ENCODE measurements around the gene TBX15.

TBX15 gene

GRCh38 chr1:118949315-118949714 is 38.8 kb downstream of the TBX15 start:
- TF ChIP-seq SP1 (IDR thresholded peaks at IDR 0.05) (no peak), ARNT (IDR thresholded peaks at IDR 0.05) (no peak), HDGF (IDR thresholded peaks at IDR 0.05; ENCODE audit: borderline replicate concordance) (no peak), ELF4 (IDR thresholded peaks at IDR 0.05) (no peak), FOXM1 (IDR thresholded peaks at IDR 0.05; ENCODE audit: borderline replicate concordance) (no peak), ZNF384 (IDR thresholded peaks at IDR 0.05) (no peak), L3MBTL2 (conservative IDR thresholded peaks at IDR 0.05) (no peak), NFRKB (IDR thresholded peaks at IDR 0.05) (no peak), FOXA1 (IDR thresholded peaks at IDR 0.05) (no peak)
- no peak for DNase-seq (ENCODE audit: extremely low spot score)
- CTCF ChIA-PET: no interaction called here
- POLR2A ChIA-PET: no interaction called here

- TF ChIP-seq FOXK2 (IDR thresholded peaks at IDR 0.05) (no peak), PKNOX1 (IDR thresholded peaks at IDR 0.05) (no peak), HDGF (IDR thresholded peaks at IDR 0.05; ENCODE audit: borderline replicate concordance) (no peak), CTBP1 (IDR thresholded peaks at IDR 0.05; ENCODE audit: borderline replicate concordance) (no peak), FOXA1 (IDR thresholded peaks at IDR 0.05) (no peak), BHLHE40 (IDR thresholded peaks at IDR 0.05; ENCODE audit: borderline replicate concordance) (no peak), L3MBTL2 (conservative IDR thresholded peaks at IDR 0.05) (no peak), TARDBP (IDR thresholded peaks at IDR 0.05) (no peak), FOXM1 (IDR thresholded peaks at IDR 0.05; ENCODE audit: borderline replicate concordance) (no peak), ZNF384 (IDR thresholded peaks at IDR 0.05) (no peak)
- ChIA-PET CTCF (no interaction called here), POLR2A (no interaction called here)
- DNase-seq (ENCODE audit: extremely low spot score): no peak
Observed at GRCh38 chr1:118948846-118949245, 39.3 kb downstream of the TBX15 start.

- TF ChIP-seq ZNF384 (IDR thresholded peaks at IDR 0.05) (no peak), L3MBTL2 (conservative IDR thresholded peaks at IDR 0.05) (no peak), BHLHE40 (IDR thresholded peaks at IDR 0.05; ENCODE audit: borderline replicate concordance) (no peak), PKNOX1 (IDR thresholded peaks at IDR 0.05) (no peak), LEF1 (IDR thresholded peaks at IDR 0.05; ENCODE audit: borderline replicate concordance) (no peak)
- ChIA-PET POLR2A (no interaction called here), CTCF (no interaction called here)
- no peak for DNase-seq (ENCODE audit: extremely low spot score)
Observed at GRCh38 chr1:118948351-118948750, 39.8 kb downstream of the TBX15 start.

- ChIA-PET POLR2A (no interaction called here), CTCF (no interaction called here)
- DNase-seq (ENCODE audit: extremely low spot score): no peak
- TF ChIP-seq FOXA1 (IDR thresholded peaks at IDR 0.05) (no peak), PKNOX1 (IDR thresholded peaks at IDR 0.05) (no peak), ZNF384 (IDR thresholded peaks at IDR 0.05) (no peak), NFRKB (IDR thresholded peaks at IDR 0.05) (no peak), CTBP1 (IDR thresholded peaks at IDR 0.05; ENCODE audit: borderline replicate concordance) (no peak), L3MBTL2 (conservative IDR thresholded peaks at IDR 0.05) (no peak), FOXM1 (IDR thresholded peaks at IDR 0.05; ENCODE audit: borderline replicate concordance) (no peak), TARDBP (IDR thresholded peaks at IDR 0.05) (no peak), HDGF (IDR thresholded peaks at IDR 0.05; ENCODE audit: borderline replicate concordance) (no peak), SP1 (IDR thresholded peaks at IDR 0.05) (no peak), FOXK2 (IDR thresholded peaks at IDR 0.05) (no peak), ELF4 (IDR thresholded peaks at IDR 0.05) (no peak), LEF1 (IDR thresholded peaks at IDR 0.05; ENCODE audit: borderline replicate concordance) (no peak), ARNT (IDR thresholded peaks at IDR 0.05) (no peak), SUZ12 (IDR thresholded peaks at IDR 0.05) (no peak), BHLHE40 (IDR thresholded peaks at IDR 0.05; ENCODE audit: borderline replicate concordance) (no peak)
Observed at GRCh38 chr1:118947790-118948189, 40.4 kb downstream of the TBX15 start.

GRCh38 chr1:118947003-118947765 is 41.0 kb downstream of the TBX15 start:
- DNase-seq (ENCODE audit: extremely low spot score): no peak
- CTCF ChIA-PET: interaction anchor here (1.0 kb wide), 1 partner anchor 284 kb away, joined by 4 read pairs; no protein-coding TSS in a partner anchor
- TF ChIP-seq HDGF (IDR thresholded peaks at IDR 0.05; ENCODE audit: borderline replicate concordance) (no peak), SUZ12 (IDR thresholded peaks at IDR 0.05) (no peak)
- POLR2A ChIA-PET: no interaction called here

GRCh38 chr1:118945489-118945888 is 42.7 kb downstream of the TBX15 start:
- ChIA-PET CTCF (no interaction called here), POLR2A (no interaction called here)
- DNase-seq (ENCODE audit: extremely low spot score): no peak
- TF ChIP-seq TARDBP (IDR thresholded peaks at IDR 0.05) (no peak), CTBP1 (IDR thresholded peaks at IDR 0.05; ENCODE audit: borderline replicate concordance) (no peak), ELF4 (IDR thresholded peaks at IDR 0.05) (no peak), FOXM1 (IDR thresholded peaks at IDR 0.05; ENCODE audit: borderline replicate concordance) (no peak), BHLHE40 (IDR thresholded peaks at IDR 0.05; ENCODE audit: borderline replicate concordance) (no peak), ARNT (IDR thresholded peaks at IDR 0.05) (no peak), SP1 (IDR thresholded peaks at IDR 0.05) (no peak), ZNF384 (IDR thresholded peaks at IDR 0.05) (no peak)

GRCh38 chr1:118944546-118944945 is 43.6 kb downstream of the TBX15 start:
- POLR2A ChIA-PET: no interaction called here
- TF ChIP-seq LEF1 (IDR thresholded peaks at IDR 0.05; ENCODE audit: borderline replicate concordance) (no peak), BHLHE40 (IDR thresholded peaks at IDR 0.05; ENCODE audit: borderline replicate concordance) (no peak), FOXK2 (IDR thresholded peaks at IDR 0.05) (no peak), SP1 (IDR thresholded peaks at IDR 0.05) (no peak)
- no peak for DNase-seq (ENCODE audit: extremely low spot score)
- CTCF ChIA-PET: no interaction called here
